ENCODE results near the gene DUOXA2.

DUOXA2 gene

GRCh38 chr15:45165536-45165935 is 51.4 kb downstream of the DUOXA2 start:
- no peak for DNase-seq

GRCh38 chr15:45166834-45167630 is 52.9 kb downstream of the DUOXA2 start:
- DNase-seq = peak; percentile 86

DNA sequence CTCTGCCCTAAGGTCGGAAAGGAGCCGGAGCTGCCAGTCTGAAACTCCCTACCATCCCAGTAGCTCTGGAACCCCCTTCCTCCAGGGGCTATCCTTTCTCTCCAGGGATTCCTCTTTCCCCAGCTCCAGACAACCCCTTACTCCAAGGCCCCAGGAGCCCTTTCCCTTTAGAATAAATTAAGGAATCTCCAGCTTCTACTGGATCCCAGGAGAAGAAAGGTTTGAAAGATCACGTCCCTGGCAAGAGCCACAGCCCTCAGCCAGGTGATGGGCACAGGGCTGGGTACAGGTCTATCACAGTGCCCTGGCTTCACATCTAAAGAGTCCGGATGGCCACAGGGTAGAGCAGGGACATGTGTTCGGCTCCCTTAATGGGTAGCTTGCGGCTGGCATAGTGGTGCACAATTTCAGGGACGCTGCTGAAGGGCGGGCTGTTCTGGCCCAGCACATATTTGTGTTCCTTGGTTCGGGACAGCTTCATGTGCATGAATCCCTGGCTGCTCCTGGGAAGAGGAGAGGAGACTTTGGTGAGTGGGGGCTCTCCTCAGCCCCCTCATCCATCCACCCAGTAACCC is 53.6 kb downstream of the DUOXA2 start:
- DNase-seq = no peak
